Skin epidermis (tissue), 12 donors: ENCODE measurements around the gene MSRB3.
"Not testable (repeated sequence)": the region's sequence is repeated elsewhere in the genome, so short reads cannot be mapped to it uniquely, and the experiment has no call there.

Experiments used
- H3K27ac ChIP-seq, 21 experiments: fragments of 200-600 bp; sonication (generic) in 11 of 21; one replicate each; pipeline ENCODE4 v1.5.0; 2020; ENCODE audit warnings: mild to moderate bottlenecking in 3 of 21, inconsistent platforms in 2 of 21, moderate library complexity in 2 of 21
- H3K4me3 ChIP-seq, 7 experiments: fragments of 200-600 bp; sonication (generic) in 2 of 7; one replicate each; pipeline ENCODE4 v1.5.0; 2020; ENCODE audit warnings: inconsistent platforms in 2 of 7, mild to moderate bottlenecking in 2 of 7, moderate library complexity in 1 of 7

MSRB3 gene

DNA sequence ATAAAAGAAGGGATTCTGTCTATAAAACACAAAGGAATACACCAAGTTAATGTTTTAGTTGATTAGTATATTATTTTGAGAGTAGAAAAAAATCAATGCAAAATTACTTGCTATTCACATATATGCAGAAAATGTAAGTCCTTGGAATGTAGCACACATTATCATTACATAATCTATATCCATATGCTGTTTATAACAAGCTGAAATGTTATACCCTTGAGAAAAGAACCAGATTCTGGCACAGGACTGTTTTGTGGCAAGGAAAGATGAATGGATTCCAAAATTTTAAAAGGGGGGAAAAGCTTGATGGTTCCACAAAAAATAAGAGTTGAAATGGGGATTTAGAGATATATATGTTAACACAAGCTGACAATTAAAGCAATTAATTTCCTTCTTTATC lies 153.6 kb downstream of the MSRB3 start:
- Histone ChIP-seq H3K4me3 (no peak overlapping the region), H3K27ac (no peak overlapping the region)

GRCh38 chr12:65432651-65433050 lies 154.2 kb downstream of the MSRB3 start:
- Histone ChIP-seq H3K4me3 (no peak overlapping the region), H3K27ac (no peak overlapping the region)

DNA sequence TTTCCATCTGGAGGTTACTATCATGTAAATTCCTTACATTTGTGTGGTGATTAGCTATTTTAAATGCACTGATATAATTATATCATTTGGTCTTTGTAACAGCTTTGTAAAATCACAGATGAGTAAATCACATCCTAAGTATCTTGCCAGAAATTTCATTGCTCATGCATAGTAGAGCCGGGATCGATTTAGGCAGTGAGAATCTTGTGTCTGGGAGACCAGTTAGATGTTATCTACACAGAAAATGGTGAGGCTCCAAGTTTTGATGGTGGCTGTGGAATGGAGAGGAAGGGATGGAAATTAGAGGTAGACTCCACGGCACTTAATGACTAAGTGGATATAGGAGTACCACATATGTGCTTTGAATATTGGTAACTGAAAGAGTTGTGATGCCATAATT lies 156.3 kb downstream of the MSRB3 start:
- H3K4me3 ChIP-seq, result no peak overlapping the region
- no peak overlapping the region for H3K27ac ChIP-seq

DNA sequence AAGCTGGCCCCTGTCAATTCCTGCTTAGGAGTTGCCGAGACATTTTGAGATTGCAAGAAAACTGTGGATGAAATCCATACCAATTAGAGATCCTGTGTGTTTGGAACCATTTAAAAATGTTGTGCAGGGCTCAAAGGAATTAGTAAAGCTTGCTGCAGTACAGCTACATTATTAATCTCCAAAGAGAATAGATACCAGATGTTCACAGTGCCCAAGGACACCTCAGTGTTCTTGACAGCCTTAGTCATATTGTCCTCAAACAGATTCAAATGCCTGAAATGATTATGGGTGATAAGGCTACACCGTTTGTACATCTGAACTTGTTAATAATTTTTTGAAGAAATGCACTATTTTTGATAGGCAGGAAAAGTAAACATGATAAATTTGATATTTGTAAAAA lies 164.6 kb downstream of the MSRB3 start:
- Histone ChIP-seq H3K27ac (no peak overlapping the region), H3K4me3 (no peak overlapping the region)

GRCh38 chr12:65444996-65445395 lies 166.5 kb downstream of the MSRB3 start:
- no peak overlapping the region for H3K27ac ChIP-seq
- H3K4me3 ChIP-seq, result no peak overlapping the region

- Histone ChIP-seq H3K4me3 (no peak overlapping the region), H3K27ac (no peak overlapping the region)
Measured at GRCh38 chr12:65446901-65447300, 168.4 kb downstream of the MSRB3 start.

GRCh38 chr12:65449400-65449799 lies 170.9 kb downstream of the MSRB3 start:
- no peak overlapping the region for H3K4me3 ChIP-seq
- H3K27ac ChIP-seq, result no peak overlapping the region

GRCh38 chr12:65450625-65451024 lies 172.1 kb downstream of the MSRB3 start:
- H3K4me3 ChIP-seq, result no peak overlapping the region
- no peak overlapping the region for H3K27ac ChIP-seq

- H3K27ac ChIP-seq, result no peak overlapping the region
- H3K4me3 ChIP-seq, result no peak overlapping the region
Measured at GRCh38 chr12:65454115-65454787, 175.8 kb downstream of the MSRB3 start.

DNA sequence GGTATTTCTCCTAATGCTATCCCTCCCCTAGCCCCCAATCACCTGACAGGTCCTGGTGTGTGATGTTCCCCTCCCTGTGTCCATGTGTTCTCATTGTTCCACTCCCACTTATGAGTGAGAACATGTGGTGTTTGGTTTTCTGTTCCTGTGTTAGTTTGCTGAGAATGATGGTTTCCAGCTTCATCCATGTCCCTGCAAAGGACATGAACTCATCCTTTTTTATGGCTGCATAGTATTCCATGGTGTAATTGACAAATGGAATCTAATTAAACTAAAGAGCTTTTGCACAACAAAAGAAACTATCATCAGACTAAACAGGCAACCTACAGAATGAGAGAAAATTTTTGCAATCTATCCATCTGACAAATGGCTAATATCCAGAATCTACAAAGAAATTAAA lies 178.9 kb downstream of the MSRB3 start:
- not testable (repeated sequence) for H3K4me3 ChIP-seq, H3K27ac ChIP-seq

GRCh38 chr12:65458718-65459117 lies 180.2 kb downstream of the MSRB3 start:
- Histone ChIP-seq H3K4me3 (no peak overlapping the region), H3K27ac (no peak overlapping the region)

GRCh38 chr12:65459545-65459944 lies 181.1 kb downstream of the MSRB3 start:
- H3K4me3 ChIP-seq, result no peak overlapping the region
- no peak overlapping the region for H3K27ac ChIP-seq

- no peak overlapping the region for H3K4me3 ChIP-seq
- H3K27ac ChIP-seq, result no peak overlapping the region
Measured at GRCh38 chr12:65460063-65460462, 181.6 kb downstream of the MSRB3 start.

- no peak overlapping the region for H3K27ac ChIP-seq
- H3K4me3 ChIP-seq, result no peak overlapping the region
Measured at GRCh38 chr12:65461017-65461416, 182.5 kb downstream of the MSRB3 start.

GRCh38 chr12:65462484-65462883 lies 184.0 kb downstream of the MSRB3 start:
- no peak overlapping the region for H3K27ac ChIP-seq
- no peak overlapping the region for H3K4me3 ChIP-seq

DNA sequence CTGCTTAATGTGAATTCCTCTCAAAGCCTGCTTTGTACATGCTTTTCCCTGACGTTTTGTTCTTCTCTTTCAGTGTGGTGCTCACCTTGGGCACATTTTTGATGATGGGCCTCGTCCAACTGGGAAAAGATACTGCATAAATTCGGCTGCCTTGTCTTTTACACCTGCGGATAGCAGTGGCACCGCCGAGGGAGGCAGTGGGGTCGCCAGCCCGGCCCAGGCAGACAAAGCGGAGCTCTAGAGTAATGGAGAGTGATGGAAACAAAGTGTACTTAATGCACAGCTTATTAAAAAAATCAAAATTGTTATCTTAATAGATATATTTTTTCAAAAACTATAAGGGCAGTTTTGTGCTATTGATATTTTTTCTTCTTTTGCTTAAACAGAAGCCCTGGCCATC lies 184.6 kb downstream of the MSRB3 start:
- Histone ChIP-seq H3K27ac (no peak overlapping the region), H3K4me3 (no peak overlapping the region)

DNA sequence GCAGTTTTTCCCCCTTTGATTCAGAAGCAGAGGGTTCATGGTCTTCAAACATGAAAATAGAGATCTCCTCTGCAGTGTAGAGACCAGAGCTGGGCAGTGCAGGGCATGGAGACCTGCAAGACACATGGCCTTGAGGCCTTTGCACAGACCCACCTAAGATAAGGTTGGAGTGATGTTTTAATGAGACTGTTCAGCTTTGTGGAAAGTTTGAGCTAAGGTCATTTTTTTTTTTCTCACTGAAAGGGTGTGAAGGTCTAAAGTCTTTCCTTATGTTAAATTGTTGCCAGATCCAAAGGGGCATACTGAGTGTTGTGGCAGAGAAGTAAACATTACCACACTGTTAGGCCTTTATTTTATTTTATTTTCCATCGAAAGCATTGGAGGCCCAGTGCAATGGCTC lies 185.1 kb downstream of the MSRB3 start:
- Histone ChIP-seq H3K27ac (no peak overlapping the region), H3K4me3 (no peak overlapping the region)

GRCh38 chr12:65464930-65465329 lies 186.4 kb downstream of the MSRB3 start:
- Histone ChIP-seq H3K27ac (no peak overlapping the region), H3K4me3 (no peak overlapping the region)

DNA sequence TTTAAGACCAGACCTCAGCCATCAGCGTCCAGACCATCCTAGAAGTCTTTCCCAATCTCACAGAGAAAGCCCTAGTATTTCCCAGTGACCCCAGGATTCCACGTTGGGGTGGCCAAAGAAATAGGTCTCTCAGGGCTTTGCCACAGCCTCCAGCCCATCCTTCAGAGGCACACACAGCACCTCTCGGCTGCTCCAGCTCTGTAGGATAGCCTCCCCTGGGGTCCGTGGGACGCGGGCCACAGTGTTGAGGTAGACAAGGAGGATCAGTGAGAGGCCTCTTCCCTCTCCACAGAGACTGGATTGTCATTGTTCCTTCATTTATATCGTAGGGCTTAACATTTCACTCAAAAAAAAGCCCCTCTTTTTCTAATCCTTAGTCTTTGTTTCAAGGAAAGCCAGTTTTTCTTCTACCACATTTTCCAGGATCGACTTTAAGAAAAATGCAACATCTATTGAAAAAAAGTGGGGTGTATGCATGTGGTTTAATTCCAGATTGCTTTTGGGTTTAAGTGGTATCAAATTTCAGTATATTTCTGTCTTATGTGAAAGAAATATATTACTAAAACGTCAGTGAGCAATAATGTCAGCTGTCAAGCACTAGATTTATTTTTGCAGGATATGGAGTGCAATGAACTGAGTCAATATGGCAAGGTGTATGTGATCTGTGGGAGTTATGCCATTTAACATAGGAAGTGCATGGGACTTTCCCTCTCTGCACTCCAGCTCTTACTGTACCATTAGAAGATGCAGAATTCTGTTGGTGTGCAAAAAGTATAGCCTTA lies 187.5 kb downstream of the MSRB3 start:
- Histone ChIP-seq H3K4me3 (no peak overlapping the region), H3K27ac (no peak overlapping the region)

DNA sequence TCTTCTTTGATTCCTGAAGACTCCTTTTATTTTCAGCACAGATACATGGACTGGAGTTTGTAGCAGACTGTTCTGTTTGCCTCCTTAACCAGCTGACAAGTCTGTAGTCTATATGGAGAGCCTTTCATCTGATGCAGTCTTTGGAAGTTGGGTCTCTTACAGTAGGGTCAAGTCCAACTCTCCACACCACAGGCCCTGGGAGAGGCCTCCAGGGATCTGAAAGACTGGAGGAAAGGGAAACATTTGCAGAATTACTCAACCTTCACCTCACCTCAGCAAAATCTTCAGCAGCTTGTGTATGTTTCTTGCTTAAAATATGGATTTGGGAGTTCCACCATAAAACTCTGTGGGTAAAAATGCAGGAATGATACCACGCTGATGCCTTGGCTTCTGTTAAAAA lies 188.4 kb downstream of the MSRB3 start:
- H3K4me3 ChIP-seq, result no peak overlapping the region
- no peak overlapping the region for H3K27ac ChIP-seq

- H3K27ac ChIP-seq, result no peak overlapping the region
Measured at GRCh38 chr12:65470256-65470655, 191.8 kb downstream of the MSRB3 start.

DNA sequence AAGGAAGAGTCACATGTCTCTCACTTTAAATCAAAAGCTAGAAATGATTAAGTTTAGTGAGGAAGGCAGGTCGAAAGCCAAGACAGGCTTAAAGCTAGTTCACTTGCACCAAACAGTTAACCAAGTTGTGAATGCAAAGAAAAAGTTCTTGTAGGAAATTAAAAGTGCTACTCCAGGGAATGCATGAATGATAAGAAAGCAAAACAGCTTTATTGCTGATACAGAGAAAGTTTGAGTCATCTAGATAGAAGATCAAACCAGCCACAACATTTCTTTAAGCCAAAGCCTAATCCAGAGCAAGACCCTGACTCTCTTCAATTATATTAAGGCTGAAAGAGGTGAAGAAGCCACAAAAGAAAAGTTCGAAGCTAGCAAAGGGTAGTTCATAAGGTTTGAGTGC lies 193.6 kb downstream of the MSRB3 start:
- Histone ChIP-seq H3K27ac (no peak overlapping the region), H3K4me3 (no peak overlapping the region)

More at GRCh38 chr12:65470256-65470655, 191.8 kb downstream of the MSRB3 start:
- H3K4me3 ChIP-seq, result no peak overlapping the region
